Measurements from ENCODE around the gene PSENEN.

Gene PSENEN

GRCh38 chr19:35720648-35721047, 24.8 kb upstream of the PSENEN start:
- Histone ChIP-seq H3F3A (ENCODE audit: insufficient read depth) (no peaks in the 10 kb centered on the region), H3K79me2 (ENCODE audit: insufficient read depth, low read length) (peaks cover 22% of the 10 kb centered on the region), H3K9ac (ENCODE audit: low read length) (no peak overlapping the region), H3K4me2 (ENCODE audit: low read depth, low read length, poor library complexity, severe bottlenecking) (no peak overlapping the region), H3K27ac (ENCODE audit: low read depth, low read length) (no peak overlapping the region), H4K20me1 (ENCODE audit: low read depth, low read length) (no peaks in the 10 kb centered on the region), H3K9me3 (ENCODE audit: insufficient read depth, low read length) (no peaks in the 10 kb centered on the region), H2AFZ (ENCODE audit: low read depth, low read length, severe bottlenecking) (no peak overlapping the region), H3K4me3 (ENCODE audit: insufficient read depth, low read length, poor library complexity, severe bottlenecking) (no peak overlapping the region), H3K27me3 (ENCODE audit: low read length) (no peaks in the 10 kb centered on the region), H3K9me2 (replicated peaks; ENCODE audit: insufficient read depth, low read length) (no peaks in the 10 kb centered on the region), H3K36me3 (ENCODE audit: low read length) (no peaks in the 10 kb centered on the region; the same call in 1 of the 2 replicates)
- TF ChIP-seq, protein P1, sequence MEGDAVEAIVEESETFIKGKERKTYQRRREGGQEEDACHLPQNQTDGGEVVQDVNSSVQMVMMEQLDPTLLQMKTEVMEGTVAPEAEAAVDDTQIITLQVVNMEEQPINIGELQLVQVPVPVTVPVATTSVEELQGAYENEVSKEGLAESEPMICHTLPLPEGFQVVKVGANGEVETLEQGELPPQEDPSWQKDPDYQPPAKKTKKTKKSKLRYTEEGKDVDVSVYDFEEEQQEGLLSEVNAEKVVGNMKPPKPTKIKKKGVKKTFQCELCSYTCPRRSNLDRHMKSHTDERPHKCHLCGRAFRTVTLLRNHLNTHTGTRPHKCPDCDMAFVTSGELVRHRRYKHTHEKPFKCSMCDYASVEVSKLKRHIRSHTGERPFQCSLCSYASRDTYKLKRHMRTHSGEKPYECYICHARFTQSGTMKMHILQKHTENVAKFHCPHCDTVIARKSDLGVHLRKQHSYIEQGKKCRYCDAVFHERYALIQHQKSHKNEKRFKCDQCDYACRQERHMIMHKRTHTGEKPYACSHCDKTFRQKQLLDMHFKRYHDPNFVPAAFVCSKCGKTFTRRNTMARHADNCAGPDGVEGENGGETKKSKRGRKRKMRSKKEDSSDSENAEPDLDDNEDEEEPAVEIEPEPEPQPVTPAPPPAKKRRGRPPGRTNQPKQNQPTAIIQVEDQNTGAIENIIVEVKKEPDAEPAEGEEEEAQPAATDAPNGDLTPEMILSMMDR (IDR thresholded peaks at IDR 0.05; ENCODE audit: insufficient read depth, low read length, poor library complexity, severe bottlenecking), result no peak
- TF ChIP-seq EZH2phosphoT487 (conservative IDR thresholded peaks at IDR 0.05; ENCODE audit: low read length), result no peak

DNA sequence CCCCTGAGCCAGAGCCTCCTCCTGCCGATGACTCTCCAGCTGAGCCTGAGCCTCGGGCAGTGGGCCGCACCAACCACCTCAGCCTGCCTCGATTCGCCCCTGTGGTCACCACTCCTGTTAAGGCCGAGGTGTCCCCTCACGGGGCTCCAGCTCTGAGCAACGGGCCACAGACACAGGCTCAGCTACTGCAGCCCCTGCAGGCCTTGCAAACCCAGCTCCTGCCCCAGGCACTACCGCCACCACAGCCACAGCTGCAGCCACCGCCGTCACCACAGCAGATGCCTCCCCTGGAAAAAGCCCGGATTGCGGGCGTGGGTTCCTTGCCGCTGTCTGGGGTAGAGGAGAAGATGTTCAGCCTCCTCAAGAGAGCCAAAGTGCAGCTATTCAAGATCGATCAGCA, 24.1 kb upstream of the PSENEN start:
- no peak overlapping the region for H3K4me3 ChIP-seq (ENCODE audit: insufficient read depth, low read length, poor library complexity, severe bottlenecking)
- no peak for TF ChIP-seq EZH2phosphoT487 (conservative IDR thresholded peaks at IDR 0.05; ENCODE audit: low read length)
- TF ChIP-seq, protein P1 (IDR thresholded peaks at IDR 0.05; ENCODE audit: insufficient read depth, low read length, poor library complexity, severe bottlenecking), result no peak
- H3K27me3 ChIP-seq (ENCODE audit: low read length), result no peaks in the 10 kb centered on the region
- no peak overlapping the region for H3K27ac ChIP-seq (ENCODE audit: low read depth, low read length)
- peaks cover 22% of the 10 kb centered on the region for H3K79me2 ChIP-seq (ENCODE audit: insufficient read depth, low read length)
- no peaks in the 10 kb centered on the region for H4K20me1 ChIP-seq (ENCODE audit: low read depth, low read length)
- H2AFZ ChIP-seq (ENCODE audit: low read depth, low read length, severe bottlenecking), result no peak overlapping the region
- no peaks in the 10 kb centered on the region for H3K9me2 ChIP-seq (replicated peaks; ENCODE audit: insufficient read depth, low read length)
- no peak overlapping the region for H3K4me2 ChIP-seq (ENCODE audit: low read depth, low read length, poor library complexity, severe bottlenecking)
- H3K9me3 ChIP-seq (ENCODE audit: insufficient read depth, low read length), result no peaks in the 10 kb centered on the region
- no peaks in the 10 kb centered on the region for H3F3A ChIP-seq (ENCODE audit: insufficient read depth)
- no peaks in the 10 kb centered on the region; the same call in 1 of the 2 replicates for H3K36me3 ChIP-seq (ENCODE audit: low read length)
- no peak overlapping the region for H3K9ac ChIP-seq (ENCODE audit: low read length)

- no peaks in the 10 kb centered on the region for H3K9me2 ChIP-seq (replicated peaks; ENCODE audit: insufficient read depth, low read length)
- TF ChIP-seq, protein P1 (IDR thresholded peaks at IDR 0.05; ENCODE audit: insufficient read depth, low read length, poor library complexity, severe bottlenecking), result no peak
- no peak for TF ChIP-seq EZH2phosphoT487 (conservative IDR thresholded peaks at IDR 0.05; ENCODE audit: low read length)
- no peak overlapping the region for H2AFZ ChIP-seq (ENCODE audit: low read depth, low read length, severe bottlenecking)
- H3K36me3 ChIP-seq (ENCODE audit: low read length), result no peaks in the 10 kb centered on the region; the same call in 1 of the 2 replicates
- H3K4me3 ChIP-seq (ENCODE audit: insufficient read depth, low read length, poor library complexity, severe bottlenecking), result no peak overlapping the region
- H3K4me2 ChIP-seq (ENCODE audit: low read depth, low read length, poor library complexity, severe bottlenecking), result no peak overlapping the region
- no peak overlapping the region for H3K27ac ChIP-seq (ENCODE audit: low read depth, low read length)
- H3K9me3 ChIP-seq (ENCODE audit: insufficient read depth, low read length), result no peaks in the 10 kb centered on the region
- no peaks in the 10 kb centered on the region for H4K20me1 ChIP-seq (ENCODE audit: low read depth, low read length)
- peaks cover 22% of the 10 kb centered on the region for H3K79me2 ChIP-seq (ENCODE audit: insufficient read depth, low read length)
- no peaks in the 10 kb centered on the region for H3K27me3 ChIP-seq (ENCODE audit: low read length)
- no peak overlapping the region for H3K9ac ChIP-seq (ENCODE audit: low read length)
- no peaks in the 10 kb centered on the region for H3F3A ChIP-seq (ENCODE audit: insufficient read depth)
Observed at GRCh38 chr19:35722461-35722860, 23.0 kb upstream of the PSENEN start.
